ENCODE measurements around the gene CHST11. TPM values are rescaled to one million over a fixed set of nuclear protein-coding genes. Genes with fewer than 3 reads are reported as not detected.
"Not testable (repeated sequence)": the region's sequence is repeated elsewhere in the genome, so short reads cannot be mapped to it uniquely, and the experiment has no call there.

CHST11 gene
- total RNA-seq, 2 experiments from 2014 or later, result 19.1 to 21.9 TPM

DNA sequence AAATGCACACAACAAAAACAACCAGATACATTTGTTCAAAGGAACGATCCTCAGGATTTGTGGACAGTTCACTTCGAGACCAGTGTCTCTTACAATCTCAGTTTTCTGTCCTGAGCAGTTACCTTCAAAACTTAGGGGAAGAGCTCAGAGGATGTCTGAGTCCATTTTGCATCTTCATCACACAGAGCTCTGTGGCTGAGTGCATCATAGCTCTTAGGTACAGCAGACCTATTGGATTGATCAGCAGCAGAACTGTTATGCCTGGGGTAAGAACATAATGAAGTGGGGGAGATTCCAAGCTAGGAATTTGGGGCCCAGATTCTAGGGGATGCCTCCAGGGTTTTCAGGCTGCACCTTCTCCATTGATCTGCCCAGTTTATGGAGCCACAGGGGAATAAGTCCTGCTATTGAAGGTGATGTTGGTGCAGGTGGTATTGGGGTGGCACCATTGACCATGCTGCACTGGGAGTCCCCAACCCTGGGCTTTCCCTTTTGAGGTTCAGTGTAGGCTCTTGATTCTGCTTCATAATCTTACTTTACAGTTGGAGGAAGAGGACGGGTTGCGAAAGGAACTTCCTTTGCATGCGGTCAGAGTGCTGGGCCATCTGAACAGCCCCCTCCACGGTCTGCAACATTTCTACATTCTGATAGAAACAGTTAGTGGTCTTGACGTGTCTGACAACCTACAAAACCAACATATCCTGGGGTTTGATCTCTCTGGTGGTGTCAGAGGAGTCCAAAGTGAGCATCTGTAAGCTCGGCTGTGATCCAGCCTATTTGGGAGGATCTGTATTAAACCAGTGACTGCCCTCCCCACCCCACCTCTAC lies 112.8 kb downstream of the CHST11 start:
- H3K9me3 Mint-ChIP-seq, result peaks cover 7% of the 10 kb centered on the region
- peaks cover 42% of the 10 kb centered on the region for H3K4me1 Mint-ChIP-seq
- H3K27me3 Mint-ChIP-seq, result no peaks in the 10 kb centered on the region
- peak overlapping the region; percentile 64 for H3K4me3 Mint-ChIP-seq
- peaks cover 19% of the 10 kb centered on the region for H3K36me3 Mint-ChIP-seq
- H3K27ac Mint-ChIP-seq, result peak overlapping the region; percentile 75
- DNase-seq, result peak; percentile 55

DNA sequence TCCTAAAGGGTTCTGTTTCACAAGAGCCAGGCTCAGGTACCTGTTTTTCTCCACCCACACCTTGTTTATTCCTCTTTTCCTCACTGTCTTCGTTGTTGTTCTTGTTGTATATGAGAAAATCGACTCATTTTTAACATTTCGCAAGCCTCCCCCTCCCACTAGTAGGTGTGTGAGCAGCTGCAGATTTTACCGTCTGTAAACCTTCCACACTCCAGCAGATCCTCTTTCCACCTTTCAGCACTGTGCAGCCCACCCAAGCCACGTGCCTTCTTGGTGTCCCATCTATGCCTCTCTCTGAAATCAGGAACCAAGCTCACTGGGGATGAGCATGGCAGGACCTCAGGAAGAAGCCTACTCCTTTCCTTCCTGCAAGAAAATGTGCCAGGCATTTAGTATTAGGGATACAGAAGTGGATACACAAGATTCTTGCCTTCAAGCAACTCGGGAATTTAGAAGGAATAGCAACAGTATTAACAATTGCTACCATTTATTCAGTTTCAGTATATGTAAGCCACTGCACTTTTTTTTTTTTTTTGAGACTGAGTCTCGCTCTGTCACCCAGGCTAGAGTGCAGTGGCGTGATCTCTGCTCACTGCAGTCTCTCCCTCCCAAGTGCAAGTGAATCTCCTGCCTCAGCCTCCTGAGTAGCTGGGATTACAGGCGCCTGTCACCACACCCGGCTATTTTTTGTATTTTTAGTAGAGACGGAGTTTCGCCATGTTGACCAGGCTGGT lies 113.6 kb downstream of the CHST11 start:
- peak overlapping the region; percentile 75 for H3K27ac Mint-ChIP-seq
- H3K4me1 Mint-ChIP-seq, result peaks cover 43% of the 10 kb centered on the region
- H3K27me3 Mint-ChIP-seq, result no peaks in the 10 kb centered on the region
- H3K4me3 Mint-ChIP-seq, result peak overlapping the region; percentile 64
- DNase-seq, result no peak
- peaks cover 4% of the 10 kb centered on the region for H3K9me3 Mint-ChIP-seq
- H3K36me3 Mint-ChIP-seq, result peaks cover 16% of the 10 kb centered on the region

DNA sequence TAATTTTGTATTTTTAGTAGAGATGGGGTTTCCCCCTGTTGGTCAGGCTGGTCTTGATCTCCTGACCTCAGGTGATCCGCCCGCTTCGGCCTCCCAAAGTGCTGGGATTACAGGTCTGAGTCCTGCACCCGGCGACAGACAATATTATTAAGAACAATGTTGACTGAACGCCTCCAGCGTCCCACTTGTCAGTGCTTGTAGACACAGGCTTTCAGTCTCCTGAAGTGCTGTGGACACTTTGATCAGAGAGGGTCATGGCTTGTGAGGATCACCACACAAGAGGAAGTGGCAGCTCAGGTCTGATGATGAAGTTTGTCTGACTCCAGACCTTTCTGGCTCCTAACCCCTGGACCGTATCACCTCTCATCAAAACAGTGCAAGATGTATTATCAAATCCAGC lies 114.6 kb downstream of the CHST11 start:
- no peak overlapping the region for H3K4me3 Mint-ChIP-seq
- H3K27me3 Mint-ChIP-seq, result no peaks in the 10 kb centered on the region
- H3K27ac Mint-ChIP-seq, result no peak overlapping the region
- no peak for DNase-seq
- H3K4me1 Mint-ChIP-seq, result peaks cover 45% of the 10 kb centered on the region
- peaks cover 4% of the 10 kb centered on the region for H3K9me3 Mint-ChIP-seq
- peaks cover 14% of the 10 kb centered on the region for H3K36me3 Mint-ChIP-seq

DNA sequence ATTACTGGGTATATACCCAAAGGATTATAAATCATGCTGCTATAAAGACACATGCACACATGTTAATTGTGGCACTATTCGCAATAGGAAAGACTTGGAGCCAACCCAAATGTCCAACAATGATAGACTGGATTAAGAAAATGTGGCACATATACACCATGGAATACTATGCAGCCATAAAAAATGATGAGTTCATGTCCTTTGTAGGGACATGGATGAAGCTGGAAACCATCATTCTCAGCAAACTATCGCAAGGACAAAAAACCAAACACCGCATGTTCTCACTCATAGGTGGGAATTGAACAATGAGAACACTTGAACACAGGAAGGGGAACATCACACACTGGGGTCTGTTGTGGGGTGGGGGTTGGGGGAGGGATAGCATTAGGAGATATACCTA lies 117.6 kb downstream of the CHST11 start:
- not testable (repeated sequence) for H3K4me3 Mint-ChIP-seq, H3K27ac Mint-ChIP-seq, DNase-seq, H3K9me3 Mint-ChIP-seq, H3K27me3 Mint-ChIP-seq
- peaks cover 14% of the 10 kb centered on the region for H3K36me3 Mint-ChIP-seq
- H3K4me1 Mint-ChIP-seq, result peaks cover 44% of the 10 kb centered on the region

DNA sequence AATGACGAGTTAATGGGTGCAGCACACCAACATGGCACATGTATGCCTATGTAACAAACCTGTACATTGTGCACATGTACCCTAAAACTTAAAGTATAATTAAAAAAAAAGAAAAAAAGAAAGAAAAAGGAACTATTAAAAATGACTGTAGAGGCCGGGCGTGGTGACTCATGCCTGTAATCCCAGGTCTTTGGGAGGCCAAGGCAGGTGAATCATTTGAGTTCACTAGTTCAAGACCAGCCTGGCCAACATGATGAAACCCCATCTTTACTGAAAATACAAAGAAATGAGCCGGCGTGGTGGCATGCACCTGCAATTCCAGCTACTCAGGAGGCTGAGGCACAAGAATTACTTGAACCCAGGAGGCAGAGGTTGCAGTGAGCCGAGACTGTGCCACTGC lies 118.0 kb downstream of the CHST11 start:
- not testable (repeated sequence) for H3K9me3 Mint-ChIP-seq, H3K27me3 Mint-ChIP-seq, H3K4me3 Mint-ChIP-seq, H3K27ac Mint-ChIP-seq, DNase-seq
- peaks cover 44% of the 10 kb centered on the region for H3K4me1 Mint-ChIP-seq
- H3K36me3 Mint-ChIP-seq, result peaks cover 14% of the 10 kb centered on the region

DNA sequence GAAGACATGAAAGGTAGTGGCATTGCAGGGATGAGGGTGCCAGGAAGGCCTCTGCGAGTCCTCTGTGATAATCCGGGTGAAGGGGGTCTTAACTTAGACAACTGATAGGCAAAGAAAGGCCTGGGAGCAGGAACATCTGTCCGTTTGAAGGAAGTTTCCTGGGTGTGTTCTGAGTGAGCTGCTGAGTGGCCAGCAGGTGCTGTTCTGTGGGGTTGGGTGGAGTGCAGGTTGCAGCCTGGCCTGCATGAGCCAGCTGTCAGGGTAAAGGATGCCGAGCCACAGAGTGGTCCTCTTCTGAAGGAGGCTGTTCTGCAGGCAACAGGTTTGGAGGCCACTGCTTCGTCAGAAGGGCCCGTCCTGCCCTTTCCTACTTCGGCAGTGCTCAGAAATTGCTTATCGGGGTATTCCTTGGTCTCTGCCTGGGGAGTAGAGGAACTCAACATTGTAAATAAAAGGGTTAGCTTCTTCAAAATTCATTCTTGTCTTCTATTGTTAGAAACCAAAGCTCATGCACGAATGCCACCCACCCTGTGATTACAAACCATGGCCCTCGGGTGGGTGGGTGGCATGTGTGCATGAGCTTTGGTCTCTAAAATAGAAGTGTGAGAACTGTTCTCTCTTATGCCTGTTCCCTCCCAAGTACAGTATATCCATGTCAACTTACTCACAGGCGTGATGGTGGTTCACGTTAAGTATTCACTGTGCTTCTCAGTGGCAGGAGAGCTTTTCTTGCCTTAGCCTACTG lies 118.9 kb downstream of the CHST11 start:
- peaks cover 45% of the 10 kb centered on the region for H3K4me1 Mint-ChIP-seq
- H3K36me3 Mint-ChIP-seq, result peaks cover 14% of the 10 kb centered on the region
- H3K27ac Mint-ChIP-seq, result no peak overlapping the region
- H3K9me3 Mint-ChIP-seq, result peaks cover 4% of the 10 kb centered on the region
- no peaks in the 10 kb centered on the region for H3K27me3 Mint-ChIP-seq
- DNase-seq, result no peak
- no peak overlapping the region for H3K4me3 Mint-ChIP-seq

DNA sequence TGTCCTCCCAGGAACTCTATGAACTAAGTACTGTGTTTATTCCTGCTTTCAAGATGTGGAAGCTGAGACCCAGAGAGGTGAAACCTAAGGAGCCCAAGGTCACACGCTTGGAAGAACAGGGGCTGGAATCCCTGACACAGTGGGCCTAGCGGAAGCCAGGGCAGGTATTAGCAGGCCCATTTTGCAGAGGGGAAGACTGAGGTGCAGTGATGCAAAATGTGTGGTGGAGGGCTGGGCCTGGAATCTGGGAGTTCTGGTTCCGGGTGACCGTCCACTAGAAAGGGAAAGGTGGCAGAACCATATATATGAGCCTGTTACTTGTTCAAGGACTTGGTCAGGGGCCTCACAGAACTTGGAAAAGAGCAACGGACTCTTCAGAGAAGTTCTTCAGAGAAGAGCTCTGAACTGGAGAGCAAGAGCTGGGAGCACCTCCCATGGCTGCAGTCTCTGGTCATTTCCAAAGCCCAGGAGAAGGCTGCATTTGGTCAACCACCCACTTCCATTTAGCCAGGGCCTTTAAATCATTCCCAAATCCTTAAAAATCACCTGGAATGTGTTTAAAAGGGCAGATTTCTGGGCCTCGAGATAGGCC lies 119.5 kb downstream of the CHST11 start:
- H3K9me3 Mint-ChIP-seq, result peaks cover 4% of the 10 kb centered on the region
- H3K27me3 Mint-ChIP-seq, result no peaks in the 10 kb centered on the region
- peaks cover 14% of the 10 kb centered on the region for H3K36me3 Mint-ChIP-seq
- DNase-seq, result no peak
- H3K27ac Mint-ChIP-seq, result no peak overlapping the region
- peaks cover 49% of the 10 kb centered on the region for H3K4me1 Mint-ChIP-seq
- H3K4me3 Mint-ChIP-seq, result no peak overlapping the region

DNA sequence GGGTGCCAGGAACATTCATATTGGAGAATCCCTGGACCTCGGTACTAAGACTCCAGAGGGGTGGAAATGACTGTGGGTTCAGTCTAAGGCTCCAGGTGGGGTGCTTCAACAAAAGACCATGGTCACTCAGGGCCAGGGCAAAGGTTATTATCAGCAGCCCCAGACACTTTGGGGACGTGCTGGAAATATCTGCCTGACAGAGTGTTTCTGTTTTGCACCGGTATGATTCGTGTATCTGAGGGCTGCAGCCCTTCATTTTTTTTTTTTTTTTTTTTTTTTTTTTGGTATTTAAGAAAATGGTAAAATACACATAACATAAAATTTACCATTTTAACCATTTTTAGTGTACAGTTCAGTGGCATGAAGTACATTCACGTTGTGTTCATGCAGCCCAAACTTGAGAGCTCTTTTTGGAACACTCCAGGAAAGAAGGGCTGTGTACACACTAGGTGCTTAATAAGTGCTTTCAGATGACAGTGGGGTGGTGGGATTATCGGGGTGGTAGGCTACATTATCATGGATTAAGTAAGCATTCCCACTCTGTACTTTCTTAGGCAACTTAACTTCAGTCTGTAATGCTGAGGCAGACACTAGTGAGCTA lies 120.3 kb downstream of the CHST11 start:
- Mint-ChIP-seq H3K9me3 (peaks cover 4% of the 10 kb centered on the region), H3K4me3 (no peak overlapping the region), H3K4me1 (peaks cover 54% of the 10 kb centered on the region), H3K27me3 (no peaks in the 10 kb centered on the region), H3K27ac (no peak overlapping the region), H3K36me3 (peaks cover 14% of the 10 kb centered on the region)
- DNase-seq, result no peak

DNA sequence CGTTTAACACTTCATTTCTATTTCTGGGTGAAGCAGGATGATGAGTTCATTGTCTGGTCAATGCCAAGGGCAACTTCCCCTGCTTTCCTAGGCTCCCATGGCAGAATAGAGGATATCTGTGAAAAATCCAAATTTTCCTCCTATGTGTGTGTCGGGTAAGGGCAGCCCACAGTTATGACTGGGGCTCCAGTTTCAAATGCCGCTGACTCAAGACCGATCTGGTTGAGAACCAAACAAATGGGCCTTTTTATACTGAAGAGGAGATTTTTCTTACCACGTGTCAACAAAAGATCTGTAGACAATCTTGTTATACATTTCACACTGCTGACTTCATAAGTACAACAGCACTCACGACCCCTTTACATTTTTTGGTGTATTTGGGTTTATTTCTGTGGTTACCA lies 120.8 kb downstream of the CHST11 start:
- H3K36me3 Mint-ChIP-seq, result peaks cover 11% of the 10 kb centered on the region
- H3K9me3 Mint-ChIP-seq, result peaks cover 4% of the 10 kb centered on the region
- no peaks in the 10 kb centered on the region for H3K27me3 Mint-ChIP-seq
- peaks cover 58% of the 10 kb centered on the region for H3K4me1 Mint-ChIP-seq
- H3K4me3 Mint-ChIP-seq, result no peak overlapping the region
- H3K27ac Mint-ChIP-seq, result no peak overlapping the region
- no peak for DNase-seq

DNA sequence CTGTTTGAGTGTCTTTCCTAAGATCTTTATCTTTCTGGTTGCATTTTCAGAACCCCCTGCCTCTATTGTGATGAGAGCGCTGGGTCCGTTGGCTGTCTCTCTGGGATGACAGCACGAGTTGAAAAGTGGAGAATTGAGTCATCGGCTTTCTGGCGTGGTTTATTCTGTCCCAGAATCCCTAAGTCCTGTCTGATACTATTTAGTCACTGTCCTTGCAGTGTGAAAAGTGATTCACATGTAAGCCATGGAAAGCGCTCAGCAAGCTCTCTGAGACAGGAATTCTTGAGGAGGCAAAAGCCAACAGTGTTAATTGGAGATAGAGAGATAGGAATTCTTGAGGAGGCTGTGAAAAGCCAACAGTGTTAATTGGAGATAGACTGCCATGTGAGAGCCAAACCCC lies 121.7 kb downstream of the CHST11 start:
- H3K9me3 Mint-ChIP-seq, result peaks cover 4% of the 10 kb centered on the region
- H3K4me3 Mint-ChIP-seq, result no peak overlapping the region
- H3K36me3 Mint-ChIP-seq, result peaks cover 7% of the 10 kb centered on the region
- no peak for DNase-seq
- peak overlapping the region; percentile 7 for H3K27ac Mint-ChIP-seq
- H3K4me1 Mint-ChIP-seq, result peaks cover 66% of the 10 kb centered on the region
- H3K27me3 Mint-ChIP-seq, result no peaks in the 10 kb centered on the region

DNA sequence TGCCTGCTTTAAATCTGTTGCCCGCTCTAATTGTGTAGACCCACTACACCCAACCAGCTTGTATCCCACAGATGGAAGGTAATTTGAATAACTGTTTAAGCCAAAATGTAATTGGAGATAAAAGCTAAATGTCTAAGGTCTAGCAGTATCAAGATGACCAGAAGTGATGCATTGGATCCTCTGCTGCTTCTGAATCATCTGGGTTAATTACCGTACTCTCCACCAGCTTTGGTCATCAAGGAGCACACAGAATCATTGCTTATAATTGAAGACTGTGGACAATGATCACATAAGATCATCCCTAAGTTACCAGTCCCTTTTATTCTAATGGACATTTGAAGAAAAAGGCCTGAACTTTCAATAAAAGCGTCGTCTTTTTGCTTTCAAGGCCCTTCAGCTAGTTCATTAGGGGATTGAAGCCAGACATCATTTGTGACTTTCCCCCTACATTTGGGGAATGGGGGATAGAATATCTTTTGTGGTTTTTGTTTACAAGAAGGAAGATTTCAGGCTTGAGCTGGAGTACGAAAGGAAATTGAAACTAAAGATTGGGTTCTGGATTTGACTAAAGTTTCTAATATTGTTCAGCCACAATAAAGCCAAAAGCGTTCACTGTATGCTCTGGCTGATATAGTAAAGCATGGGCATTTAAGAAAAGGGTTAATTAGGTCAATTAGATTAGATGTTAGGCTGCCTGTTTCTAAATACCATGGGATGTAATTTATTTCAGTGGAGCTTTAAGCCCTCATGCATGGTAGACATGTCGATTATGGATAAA lies 123.2 kb downstream of the CHST11 start:
- Mint-ChIP-seq H3K9me3 (no peaks in the 10 kb centered on the region), H3K4me1 (peaks cover 73% of the 10 kb centered on the region), H3K36me3 (peaks cover 3% of the 10 kb centered on the region), H3K4me3 (no peak overlapping the region), H3K27ac (no peak overlapping the region), H3K27me3 (no peaks in the 10 kb centered on the region)
- DNase-seq, result no peak

DNA sequence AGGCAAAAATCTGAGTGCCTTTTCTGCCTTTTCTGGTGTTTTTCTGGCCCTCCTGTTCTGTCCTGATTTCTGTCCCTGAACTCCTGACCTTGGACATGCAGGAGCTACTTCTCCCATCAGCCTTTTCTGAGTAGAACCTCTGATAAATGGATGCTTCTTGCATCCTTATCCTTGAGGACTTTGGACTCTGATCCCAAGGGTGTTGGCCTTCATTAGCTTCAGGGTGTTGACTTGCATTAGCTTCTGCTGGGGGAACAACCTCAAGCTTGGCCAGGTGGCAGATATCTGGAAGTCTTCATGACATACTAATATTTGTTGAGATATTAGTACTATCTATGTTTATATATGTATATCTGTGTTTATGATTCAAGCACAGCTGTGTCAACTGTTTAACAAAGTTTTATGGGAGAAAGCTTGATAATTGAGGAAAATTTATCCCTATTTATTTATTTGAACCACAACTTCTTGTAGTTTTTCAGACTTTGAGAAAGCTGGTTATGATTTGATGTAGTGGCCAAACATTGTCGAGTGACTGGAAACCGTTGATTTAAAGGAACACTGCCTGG lies 124.3 kb downstream of the CHST11 start:
- Mint-ChIP-seq H3K36me3 (peaks cover 3% of the 10 kb centered on the region), H3K4me1 (peaks cover 73% of the 10 kb centered on the region), H3K27me3 (no peaks in the 10 kb centered on the region), H3K4me3 (no peak overlapping the region), H3K27ac (no peak overlapping the region), H3K9me3 (no peaks in the 10 kb centered on the region)
- DNase-seq, result no peak

DNA sequence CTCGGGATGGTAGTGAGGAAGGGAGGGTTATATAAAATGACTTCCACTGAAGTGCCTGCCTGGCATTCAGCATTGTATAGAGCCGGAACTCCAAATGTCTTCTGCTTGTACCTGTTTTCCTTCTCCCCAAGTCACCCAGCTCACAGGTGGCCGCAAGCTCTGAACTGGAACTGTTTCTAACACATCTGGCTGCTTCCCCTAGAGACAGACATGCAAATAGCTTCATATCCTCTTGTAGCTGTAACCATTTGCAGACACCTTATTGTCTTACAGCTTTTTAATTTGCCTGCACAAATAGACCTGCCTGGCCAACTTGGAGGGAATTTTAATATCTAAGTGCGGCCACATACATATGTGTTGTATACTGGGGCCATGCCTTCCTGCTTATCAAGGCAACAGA lies 126.0 kb downstream of the CHST11 start:
- peaks cover 3% of the 10 kb centered on the region for H3K36me3 Mint-ChIP-seq
- no peak overlapping the region for H3K4me3 Mint-ChIP-seq
- H3K9me3 Mint-ChIP-seq, result no peaks in the 10 kb centered on the region
- DNase-seq, result no peak
- peaks cover 64% of the 10 kb centered on the region for H3K4me1 Mint-ChIP-seq
- no peaks in the 10 kb centered on the region for H3K27me3 Mint-ChIP-seq
- H3K27ac Mint-ChIP-seq, result no peak overlapping the region

DNA sequence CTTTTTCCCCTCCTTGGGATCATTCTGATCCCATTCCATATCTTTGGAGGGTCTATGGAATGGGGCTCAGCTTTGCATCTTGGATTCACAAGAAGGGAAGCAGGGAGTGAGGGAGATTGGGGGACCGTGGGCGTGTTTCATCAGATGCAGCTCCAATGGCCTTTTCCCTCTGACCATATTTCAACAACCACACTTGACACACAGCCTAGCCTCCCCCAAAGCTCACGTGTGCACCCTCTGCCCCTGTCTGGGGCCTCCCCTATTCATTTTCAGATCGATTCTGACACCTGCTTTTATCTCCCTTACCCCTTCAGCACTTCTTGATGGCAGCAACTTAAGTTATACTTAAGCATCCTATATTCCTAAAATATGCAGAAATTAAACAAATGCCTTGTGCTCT lies 126.6 kb downstream of the CHST11 start:
- no peak overlapping the region for H3K27ac Mint-ChIP-seq
- no peaks in the 10 kb centered on the region for H3K9me3 Mint-ChIP-seq

More for the DNA sequence above, 126.6 kb downstream of the CHST11 start:
- Mint-ChIP-seq H3K4me1 (peaks cover 59% of the 10 kb centered on the region), H3K36me3 (peaks cover 3% of the 10 kb centered on the region), H3K4me3 (no peak overlapping the region), H3K27me3 (no peaks in the 10 kb centered on the region)
- no peak for DNase-seq

Data from activated naive CD8-positive, alpha-beta T cell treated with anti-CD3 and anti-CD28 coated beads for 36 hours (primary cell).